ENCODE results near the gene ACTN1.

ACTN1 gene

DNA sequence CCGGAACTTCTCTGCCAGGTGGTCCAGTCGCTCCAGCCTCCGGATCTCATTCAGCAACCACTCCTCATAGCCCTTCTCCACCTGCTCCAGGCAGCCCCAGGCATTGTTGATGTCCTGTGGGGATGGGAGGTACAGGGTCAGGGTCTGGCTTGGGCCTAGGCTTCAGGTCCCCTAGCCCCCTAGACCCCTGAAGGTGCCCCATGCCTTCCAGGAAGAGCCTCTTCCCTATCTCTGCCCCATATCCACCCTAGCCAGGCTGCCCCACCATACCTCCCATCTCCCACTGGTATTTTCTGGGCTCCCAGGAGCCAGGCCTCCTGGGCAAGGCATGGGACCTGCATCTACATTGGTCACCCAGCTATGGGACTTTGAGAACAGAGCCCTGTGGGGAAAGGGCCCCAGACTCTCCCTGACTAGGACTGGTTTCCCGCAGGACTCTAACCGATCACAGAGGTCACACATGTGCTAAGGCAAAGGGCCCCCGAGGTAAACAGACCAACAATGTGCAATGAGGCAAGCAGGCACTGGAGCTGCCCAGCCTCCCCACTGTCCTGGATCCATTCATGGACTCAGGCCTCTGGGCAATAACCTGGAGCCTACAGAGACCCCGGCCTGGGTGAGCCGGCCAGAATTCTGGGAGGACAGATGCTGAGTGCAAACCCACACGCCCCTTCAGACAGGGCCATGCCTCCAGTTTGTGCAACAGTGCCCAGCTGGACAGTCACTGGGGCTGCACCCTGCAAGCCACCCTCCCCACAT, 88.8 kb downstream of the ACTN1 start (continued):
- TF ChIP-seq, protein P1, sequence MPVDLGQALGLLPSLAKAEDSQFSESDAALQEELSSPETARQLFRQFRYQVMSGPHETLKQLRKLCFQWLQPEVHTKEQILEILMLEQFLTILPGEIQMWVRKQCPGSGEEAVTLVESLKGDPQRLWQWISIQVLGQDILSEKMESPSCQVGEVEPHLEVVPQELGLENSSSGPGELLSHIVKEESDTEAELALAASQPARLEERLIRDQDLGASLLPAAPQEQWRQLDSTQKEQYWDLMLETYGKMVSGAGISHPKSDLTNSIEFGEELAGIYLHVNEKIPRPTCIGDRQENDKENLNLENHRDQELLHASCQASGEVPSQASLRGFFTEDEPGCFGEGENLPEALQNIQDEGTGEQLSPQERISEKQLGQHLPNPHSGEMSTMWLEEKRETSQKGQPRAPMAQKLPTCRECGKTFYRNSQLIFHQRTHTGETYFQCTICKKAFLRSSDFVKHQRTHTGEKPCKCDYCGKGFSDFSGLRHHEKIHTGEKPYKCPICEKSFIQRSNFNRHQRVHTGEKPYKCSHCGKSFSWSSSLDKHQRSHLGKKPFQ (tag by site-specific recombination; IDR thresholded peaks at IDR 0.05) = no peak
- TF ChIP-seq ZNF558 (tag by site-specific recombination; IDR thresholded peaks at IDR 0.05) (no peak), ZNF654 (tag by site-specific recombination; IDR thresholded peaks at IDR 0.05; ENCODE audit: low read depth) (no peak), SETDB1 (IDR thresholded peaks at IDR 0.05; ENCODE audit: insufficient read length, low read length) (no peak)

DNA sequence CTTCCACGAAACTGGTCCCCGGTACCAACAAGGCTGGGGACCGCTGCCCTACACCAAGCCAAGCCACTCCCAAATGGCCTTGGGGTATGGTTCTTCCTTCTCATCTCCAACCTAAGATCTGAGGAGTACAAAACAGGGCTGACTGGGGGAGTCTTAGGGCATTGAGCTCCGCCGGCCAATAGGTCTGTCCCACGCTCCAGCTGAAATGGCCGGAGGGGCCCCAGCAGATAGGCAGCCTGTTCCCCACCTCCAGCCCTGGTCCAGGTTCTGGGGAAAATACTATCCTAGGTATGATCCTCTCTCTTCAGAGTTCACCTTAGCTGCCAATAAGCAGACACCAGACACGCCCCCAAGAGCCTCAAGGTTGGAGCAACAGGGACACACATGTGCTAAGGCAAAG, 90.2 kb downstream of the ACTN1 start:
- POLR2A ChIA-PET = no interaction called here
- no peak for TF ChIP-seq ZNF433 (tag by site-specific recombination; IDR thresholded peaks at IDR 0.05; ENCODE audit: low read depth)
- no peak for TF ChIP-seq TRIM28 (IDR thresholded peaks at IDR 0.05; ENCODE audit: borderline replicate concordance, low read length)
- TF ChIP-seq ZNF548 (tag by site-specific recombination; IDR thresholded peaks at IDR 0.05) = no peak
- no peak for TF ChIP-seq ZBTB20 (tag by site-specific recombination; IDR thresholded peaks at IDR 0.05)
- TF ChIP-seq ZNF302 (tag by site-specific recombination; IDR thresholded peaks at IDR 0.05; ENCODE audit: low read depth) = no peak
- no peak for TF ChIP-seq ZNF600 (tag by site-specific recombination; IDR thresholded peaks at IDR 0.05)
- TF ChIP-seq ZNF48 (tag by site-specific recombination; IDR thresholded peaks at IDR 0.05) = no peak
- no peak for TF ChIP-seq ZNF24 (tag by site-specific recombination; IDR thresholded peaks at IDR 0.05)
- TF ChIP-seq ZNF664 (tag by site-specific recombination; IDR thresholded peaks at IDR 0.05) = no peak
- no peak for TF ChIP-seq ZNF416 (tag by site-specific recombination; IDR thresholded peaks at IDR 0.05)
- no peak for TF ChIP-seq ZNF624 (tag by site-specific recombination; IDR thresholded peaks at IDR 0.05)
- TF ChIP-seq ZNF830 (tag by site-specific recombination; IDR thresholded peaks at IDR 0.05; ENCODE audit: low read depth) = no peak
- no peak for TF ChIP-seq YY2 (tag by site-specific recombination; IDR thresholded peaks at IDR 0.05)
- TF ChIP-seq ZNF555 (tag by site-specific recombination; conservative IDR thresholded peaks at IDR 0.05) = no peak
- TF ChIP-seq, protein P2, sequence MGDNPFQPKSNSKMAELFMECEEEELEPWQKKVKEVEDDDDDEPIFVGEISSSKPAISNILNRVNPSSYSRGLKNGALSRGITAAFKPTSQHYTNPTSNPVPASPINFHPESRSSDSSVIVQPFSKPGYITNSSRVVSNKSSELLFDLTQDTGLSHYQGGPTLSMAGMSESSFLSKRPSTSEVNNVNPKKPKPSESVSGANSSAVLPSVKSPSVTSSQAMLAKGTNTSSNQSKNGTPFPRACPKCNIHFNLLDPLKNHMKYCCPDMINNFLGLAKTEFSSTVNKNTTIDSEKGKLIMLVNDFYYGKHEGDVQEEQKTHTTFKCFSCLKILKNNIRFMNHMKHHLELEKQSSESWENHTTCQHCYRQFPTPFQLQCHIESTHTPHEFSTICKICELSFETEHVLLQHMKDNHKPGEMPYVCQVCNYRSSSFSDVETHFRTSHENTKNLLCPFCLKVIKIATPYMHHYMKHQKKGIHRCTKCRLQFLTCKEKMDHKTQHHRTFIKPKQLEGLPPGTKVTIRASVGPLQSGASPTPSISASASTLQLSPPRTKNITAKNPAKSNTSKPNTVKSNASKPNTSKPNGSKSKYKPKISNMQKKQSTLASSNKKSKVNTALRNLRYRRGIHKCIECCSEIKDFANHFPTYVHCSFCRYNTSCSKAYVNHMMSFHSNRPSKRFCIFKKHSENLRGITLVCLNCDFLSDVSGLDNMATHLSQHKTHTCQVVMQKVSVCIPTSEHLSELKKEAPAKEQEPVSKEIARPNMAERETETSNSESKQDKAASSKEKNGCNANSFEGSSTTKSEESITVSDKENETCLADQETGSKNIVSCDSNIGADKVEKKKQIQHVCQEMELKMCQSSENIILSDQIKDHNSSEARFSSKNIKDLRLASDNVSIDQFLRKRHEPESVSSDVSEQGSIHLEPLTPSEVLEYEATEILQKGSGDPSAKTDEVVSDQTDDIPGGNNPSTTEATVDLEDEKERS (tag by site-specific recombination; IDR thresholded peaks at IDR 0.05) = no peak
- TF ChIP-seq ZNF19 (tag by site-specific recombination; IDR thresholded peaks at IDR 0.05; ENCODE audit: low read depth) = no peak
- TF ChIP-seq, protein P3, sequence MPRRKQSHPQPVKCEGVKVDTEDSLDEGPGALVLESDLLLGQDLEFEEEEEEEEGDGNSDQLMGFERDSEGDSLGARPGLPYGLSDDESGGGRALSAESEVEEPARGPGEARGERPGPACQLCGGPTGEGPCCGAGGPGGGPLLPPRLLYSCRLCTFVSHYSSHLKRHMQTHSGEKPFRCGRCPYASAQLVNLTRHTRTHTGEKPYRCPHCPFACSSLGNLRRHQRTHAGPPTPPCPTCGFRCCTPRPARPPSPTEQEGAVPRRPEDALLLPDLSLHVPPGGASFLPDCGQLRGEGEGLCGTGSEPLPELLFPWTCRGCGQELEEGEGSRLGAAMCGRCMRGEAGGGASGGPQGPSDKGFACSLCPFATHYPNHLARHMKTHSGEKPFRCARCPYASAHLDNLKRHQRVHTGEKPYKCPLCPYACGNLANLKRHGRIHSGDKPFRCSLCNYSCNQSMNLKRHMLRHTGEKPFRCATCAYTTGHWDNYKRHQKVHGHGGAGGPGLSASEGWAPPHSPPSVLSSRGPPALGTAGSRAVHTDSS (tag by site-specific recombination; IDR thresholded peaks at IDR 0.05) = no peak
- TF ChIP-seq, protein P4, sequence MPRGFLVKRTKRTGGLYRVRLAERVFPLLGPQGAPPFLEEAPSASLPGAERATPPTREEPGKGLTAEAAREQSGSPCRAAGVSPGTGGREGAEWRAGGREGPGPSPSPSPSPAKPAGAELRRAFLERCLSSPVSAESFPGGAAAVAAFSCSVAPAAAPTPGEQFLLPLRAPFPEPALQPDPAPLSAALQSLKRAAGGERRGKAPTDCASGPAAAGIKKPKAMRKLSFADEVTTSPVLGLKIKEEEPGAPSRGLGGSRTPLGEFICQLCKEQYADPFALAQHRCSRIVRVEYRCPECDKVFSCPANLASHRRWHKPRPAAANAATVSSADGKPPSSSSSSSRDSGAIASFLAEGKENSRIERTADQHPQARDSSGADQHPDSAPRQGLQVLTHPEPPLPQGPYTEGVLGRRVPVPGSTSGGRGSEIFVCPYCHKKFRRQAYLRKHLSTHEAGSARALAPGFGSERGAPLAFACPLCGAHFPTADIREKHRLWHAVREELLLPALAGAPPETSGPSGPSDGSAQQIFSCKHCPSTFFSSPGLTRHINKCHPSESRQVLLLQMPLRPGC (tag by site-specific recombination; IDR thresholded peaks at IDR 0.05) = no peak
- no peak for TF ChIP-seq ZBTB17 (tag by site-specific recombination; IDR thresholded peaks at IDR 0.05)
- CTCF ChIA-PET = interaction anchor here (0.8 kb wide), 1 partner anchor 22 kb away, joined by 3 read pairs; no protein-coding TSS in a partner anchor
- H3K9me3 ChIP-seq (ENCODE audit: control insufficient read depth, insufficient read depth, low read depth, low read length) = no peaks in the 10 kb centered on the region
- no peak overlapping the region for H3K4me3 ChIP-seq (ENCODE audit: low read depth, low read length)
- H3K36me3 ChIP-seq (ENCODE audit: control insufficient read depth in 2 of 2, insufficient read depth in 1 of 2, low read length in 2 of 2) = peaks cover 3 to 82% of the 10 kb centered on the region in 2 experiments; a peak in 2 of 3 replicates
- H3K4me1 ChIP-seq (ENCODE audit: control insufficient read depth, insufficient read depth, low read length) = no peaks in the 10 kb centered on the region
- H3K27ac ChIP-seq (ENCODE audit: extremely low read depth, low read depth, low read length) = no peak overlapping the region
